ENCODE data around the gene ANKRD34A.

DNA sequence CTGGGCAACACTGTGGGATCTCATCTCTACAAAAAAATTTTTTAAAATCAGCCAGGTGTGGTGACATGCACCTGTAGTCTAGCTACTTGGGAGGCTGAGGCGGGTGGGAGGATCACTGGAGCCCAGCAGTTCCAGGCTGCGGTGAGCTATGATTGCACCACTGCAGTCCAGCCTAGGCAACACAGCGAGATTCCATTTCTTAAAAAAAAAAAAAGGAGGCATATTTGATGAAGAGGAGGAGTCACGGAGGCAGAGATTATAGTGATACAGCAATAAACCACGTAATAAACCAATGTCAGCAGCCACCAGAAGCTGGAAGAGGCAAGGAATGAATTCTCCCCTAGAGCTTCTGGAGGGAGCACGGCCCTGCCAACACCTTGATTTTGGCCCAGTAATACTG lies 10.5 kb downstream of the ANKRD34A start:
- TF ChIP-seq, protein P1, sequence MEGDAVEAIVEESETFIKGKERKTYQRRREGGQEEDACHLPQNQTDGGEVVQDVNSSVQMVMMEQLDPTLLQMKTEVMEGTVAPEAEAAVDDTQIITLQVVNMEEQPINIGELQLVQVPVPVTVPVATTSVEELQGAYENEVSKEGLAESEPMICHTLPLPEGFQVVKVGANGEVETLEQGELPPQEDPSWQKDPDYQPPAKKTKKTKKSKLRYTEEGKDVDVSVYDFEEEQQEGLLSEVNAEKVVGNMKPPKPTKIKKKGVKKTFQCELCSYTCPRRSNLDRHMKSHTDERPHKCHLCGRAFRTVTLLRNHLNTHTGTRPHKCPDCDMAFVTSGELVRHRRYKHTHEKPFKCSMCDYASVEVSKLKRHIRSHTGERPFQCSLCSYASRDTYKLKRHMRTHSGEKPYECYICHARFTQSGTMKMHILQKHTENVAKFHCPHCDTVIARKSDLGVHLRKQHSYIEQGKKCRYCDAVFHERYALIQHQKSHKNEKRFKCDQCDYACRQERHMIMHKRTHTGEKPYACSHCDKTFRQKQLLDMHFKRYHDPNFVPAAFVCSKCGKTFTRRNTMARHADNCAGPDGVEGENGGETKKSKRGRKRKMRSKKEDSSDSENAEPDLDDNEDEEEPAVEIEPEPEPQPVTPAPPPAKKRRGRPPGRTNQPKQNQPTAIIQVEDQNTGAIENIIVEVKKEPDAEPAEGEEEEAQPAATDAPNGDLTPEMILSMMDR (IDR thresholded peaks at IDR 0.05; ENCODE audit: control extremely low read depth in 1 of 3, insufficient read depth in 1 of 3, low read depth in 1 of 3, low read length in 3 of 3) = no peak
- TF ChIP-seq RFX5 (IDR thresholded peaks at IDR 0.05; ENCODE audit: borderline replicate concordance, low read depth, low read length) (no peak), TCF12 (IDR thresholded peaks at IDR 0.05; ENCODE audit: low read depth, low read length) (no peak), POLR2A (IDR thresholded peaks at IDR 0.05; ENCODE audit: control extremely low read depth in 1 of 2, low read depth in 2 of 2, low read length in 2 of 2) (no peak), ZNF274 (IDR thresholded peaks at IDR 0.05; ENCODE audit: borderline replicate concordance, extremely low read depth, low read length) (no peak), YY1 (IDR thresholded peaks at IDR 0.05; ENCODE audit: low read depth, low read length) (no peak), RAD21 (IDR thresholded peaks at IDR 0.05 in 1 of 2, conservative IDR thresholded peaks at IDR 0.05 in 1 of 2; ENCODE audit: low read depth in 2 of 2, low read length in 2 of 2) (no peak)
- TF ChIP-seq, protein P2, sequence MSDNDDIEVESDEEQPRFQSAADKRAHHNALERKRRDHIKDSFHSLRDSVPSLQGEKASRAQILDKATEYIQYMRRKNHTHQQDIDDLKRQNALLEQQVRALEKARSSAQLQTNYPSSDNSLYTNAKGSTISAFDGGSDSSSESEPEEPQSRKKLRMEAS (IDR thresholded peaks at IDR 0.05) = no peak

All from H1 (cell line).